HCT116 (cell line): ENCODE measurements around the gene GALR2. TPM values are rescaled to one million over a fixed set of nuclear protein-coding genes. Genes with fewer than 3 reads are reported as not detected.

ENCODE experiments used
- ATAC-seq: fragments of 200-7000 bp; cut with Tn5 transposase; 2 replicates; pipeline ENCODE4 v1.9.1; 2020; ENCODE audit warnings: mild to moderate bottlenecking, moderate library complexity
- BruUV-seq: library from RNA; stranded (reverse); fragments of 400-500 nt; replicated peaks from 2 replicates; lab custom pipeline; 2021; lab: Mats Ljungman, UMichigan
- CTCF ChIA-PET: fragments of 300-600 bp; sonication (Branson Sonifier 250); formaldehyde crosslinking; loops from one replicate; lab custom pipeline; 2021; ENCODE audit warnings: antibody characterized with exemption; lab: Charles Lee
- POLR2A ChIA-PET: fragments of 300-600, 350-600 bp; sonication (Branson Sonifier 250); formaldehyde crosslinking; loops from one replicate; lab custom pipeline; 2021; ENCODE audit warnings: antibody characterized with exemption; lab: Charles Lee
- RAD21 ChIA-PET, 2 experiments: fragments of 300-600 bp; sonication (Branson Sonifier 250); formaldehyde crosslinking; loops; one replicate each; lab custom pipeline; 2023; ENCODE audit warnings: low total read pairs in 2 of 2; ENCODE audit not compliant: uncharacterized antibody in 2 of 2, unreplicated experiment in 2 of 2, low non-redundant PET in 1 of 2; lab: Charles Lee
- DNase-seq: peaks from one replicate; pipeline ENCODE4 v3.0.0-alpha.2; 2010; ENCODE audit warnings: low read depth, low spot score
- H2AFZ ChIP-seq: fragments of 200-600 bp; shearing (Covaris generic), sonication (generic); 2 replicates; pipeline ENCODE4 v1.6.1; 2017; ENCODE audit warnings: low read depth, mixed run types, mixed read lengths, antibody characterized with exemption, low read length; ENCODE audit not compliant: poor library complexity, severe bottlenecking
- H3K27ac ChIP-seq: 2 replicates; pipeline ENCODE4 v1.5.1; 2012; ENCODE audit warnings: low read depth, low read length
- H3K27me3 ChIP-seq: fragments of 200-600 bp; sonication (generic); 2 replicates; pipeline ENCODE4 v1.6.1; 2016; ENCODE audit warnings: mixed run types, low read length, mixed read lengths; ENCODE audit not compliant: insufficient read depth
- H3K36me3 ChIP-seq, 2 experiments: fragments of 200-500 bp in 1 of 2; fragments of 200-600 bp in 1 of 2; sonication (Bioruptor generic) in 1 of 2; sonication (generic) in 1 of 2; 2 replicates each; pipeline versions ENCODE4 v1.5.1 to v1.6.1; 2014 to 2016; ENCODE audit warnings: low read length in 2 of 2, inconsistent platforms in 1 of 2, mixed read lengths in 1 of 2, mixed run types in 1 of 2; ENCODE audit not compliant: insufficient read depth in 2 of 2, control insufficient read depth in 1 of 2
- H3K4me1 ChIP-seq, 2 experiments: fragments of 200-600 bp in 1 of 2; sonication (generic) in 1 of 2; 2 replicates each; pipeline versions ENCODE4 v1.5.1 to v1.6.1; 2012 to 2017; ENCODE audit warnings: low read length in 2 of 2, inconsistent platforms in 1 of 2, mild to moderate bottlenecking in 1 of 2, mixed read lengths in 1 of 2, mixed run types in 1 of 2, moderate library complexity in 1 of 2; ENCODE audit not compliant: insufficient read depth in 2 of 2, control insufficient read depth in 1 of 2
- H3K4me2 ChIP-seq: fragments of 200-600 bp; sonication (generic); 2 replicates; pipeline ENCODE4 v1.6.1; 2017; ENCODE audit warnings: mixed run types, low read length, mixed read lengths
- H3K4me3 ChIP-seq, 2 experiments: fragments of 200-600 bp in 1 of 2; sonication (generic) in 1 of 2; replicated peaks in 1 of 2; 2 replicates each; pipeline ENCODE4 v1.5.1; 2011 to 2016; ENCODE audit warnings: low read length in 2 of 2, control low read depth in 1 of 2, low read depth in 1 of 2, mild to moderate bottlenecking in 1 of 2, mixed read lengths in 1 of 2, mixed run types in 1 of 2
- H3K79me2 ChIP-seq: fragments of 200-600 bp; sonication (generic); 2 replicates; pipeline ENCODE4 v1.6.1; 2017; ENCODE audit warnings: mild to moderate bottlenecking, mixed run types, low read length, moderate library complexity, mixed read lengths; ENCODE audit not compliant: insufficient read depth
- H3K9ac ChIP-seq: fragments of 200-600 bp; sonication (generic); 2 replicates; pipeline ENCODE4 v1.6.1; 2016; ENCODE audit warnings: low read length, mixed read lengths
- H3K9me2 ChIP-seq: fragments of 200-600 bp; sonication (generic), shearing (Covaris generic); 2 replicates; pipeline ENCODE4 v1.6.1; 2017; ENCODE audit warnings: mixed run types, mild to moderate bottlenecking, moderate library complexity; ENCODE audit not compliant: insufficient read depth
- H3K9me3 ChIP-seq, 2 experiments: fragments of 200-500 bp in 1 of 2; fragments of 200-600 bp in 1 of 2; sonication (Bioruptor generic) in 1 of 2; sonication (generic) in 1 of 2; 2 replicates each; pipeline ENCODE4 v1.6.1; 2014 to 2017; ENCODE audit warnings: low read length in 2 of 2, mixed read lengths in 2 of 2, inconsistent platforms in 1 of 2, low read depth in 1 of 2, mild to moderate bottlenecking in 1 of 2, mixed run types in 1 of 2, moderate library complexity in 1 of 2; ENCODE audit not compliant: control insufficient read depth in 1 of 2, insufficient read depth in 1 of 2
- H4K20me1 ChIP-seq: fragments of 200-600 bp; sonication (generic), shearing (Covaris generic); 2 replicates; pipeline ENCODE4 v1.6.1; 2017; ENCODE audit warnings: mixed run types, mild to moderate bottlenecking, moderate library complexity; ENCODE audit not compliant: insufficient read depth
- EZH2 ChIP-seq: fragments of 200-600 bp; sonication (generic); IDR thresholded peaks from 2 replicates; pipeline ENCODE4 v1.6.1; 2017; ENCODE audit warnings: antibody characterized with exemption, mixed run types
- EZH2phosphoT487 ChIP-seq: fragments of 200-600 bp; IDR thresholded peaks from 2 replicates; pipeline ENCODE4 v1.6.1; 2018; ENCODE audit warnings: antibody characterized with exemption, borderline replicate concordance
- FOSL1 ChIP-seq: IDR thresholded peaks from 2 replicates; pipeline ENCODE4 v1.6.1; 2012; ENCODE audit warnings: low read depth
- JUND ChIP-seq: IDR thresholded peaks from 2 replicates; pipeline ENCODE4 v1.6.1; 2012
- MAX ChIP-seq: IDR thresholded peaks from 2 replicates; pipeline ENCODE4 v1.6.1; 2012
- RAD21 ChIP-seq: IDR thresholded peaks from 2 replicates; pipeline ENCODE4 v1.6.1; 2012; ENCODE audit warnings: low read depth, mild to moderate bottlenecking
- REST ChIP-seq: IDR thresholded peaks from 2 replicates; pipeline ENCODE4 v1.6.1; 2012; ENCODE audit warnings: low read depth
- SIN3A ChIP-seq: IDR thresholded peaks from 2 replicates; pipeline ENCODE4 v1.6.1; 2012; ENCODE audit warnings: low read depth
- TCF7L2 ChIP-seq: IDR thresholded peaks from 2 replicates; pipeline ENCODE4 v1.7.0; 2011; ENCODE audit warnings: borderline replicate concordance, inconsistent platforms; ENCODE audit not compliant: insufficient read depth, insufficient read length; ENCODE audit errors: extremely low read depth
- ZFX ChIP-seq: fragments of 450-650 bp; IDR thresholded peaks from 2 replicates; pipeline ENCODE4 v1.6.1; 2017
- intact Hi-C: fragments of 100-400 bp; cut with micrococcal nuclease; formaldehyde crosslinking; loops from 2 replicates; pipeline ENCODE4 v1.10.0; 2022
- total RNA-seq: library from RNA; stranded (reverse); gene quantifications from one replicate; pipeline ENCODE4 v1.2.1, GENCODE V29; 2021; ENCODE audit not compliant: unreplicated experiment
- TF ChIP-seq, protein P1 (sequence below), 3 experiments: fragments of 200-600 bp in 1 of 3; sonication (generic) in 1 of 3; IDR thresholded peaks in 2 of 3; conservative IDR thresholded peaks in 1 of 3; 2 replicates each; pipeline ENCODE4 v1.5.1; 2012 to 2017; ENCODE audit warnings: low read depth in 2 of 3, low read length in 2 of 3, antibody characterized with exemption in 1 of 3, borderline replicate concordance in 1 of 3, control low read depth in 1 of 3, mild to moderate bottlenecking in 1 of 3, mixed read lengths in 1 of 3, mixed run types in 1 of 3, moderate library complexity in 1 of 3; ENCODE audit not compliant: insufficient read depth in 1 of 3
- TF ChIP-seq, protein P2 (sequence below): IDR thresholded peaks from 2 replicates; pipeline ENCODE4 v1.6.1; 2011; ENCODE audit warnings: mild to moderate bottlenecking, low read length, moderate library complexity; ENCODE audit not compliant: insufficient replicate concordance; ENCODE audit errors: extremely low read depth

GALR2 gene
- total RNA-seq, 1 experiment from 2014 or later, result 0.27 TPM

GRCh38 chr17:76107509-76107908 is 32.9 kb downstream of the GALR2 start:
- POLR2A ChIA-PET, result no interaction called here
- 0 out of 2 replicates have a peak, but pooled peaks have one; percentile 16 for ATAC-seq
- H4K20me1 ChIP-seq, result no peaks in the 10 kb centered on the region
- DNase-seq, result peak; percentile 42
- RAD21 ChIA-PET, result no interaction called here
- no peaks in the 10 kb centered on the region for H3K9me3 ChIP-seq
- peaks cover 11% of the 10 kb centered on the region for H3K79me2 ChIP-seq
- H3K9ac ChIP-seq, result no peak overlapping the region
- intact Hi-C loops, result loop anchor here (2.0 to 10.0 kb wide), 2 partner anchors 93 to 203 kb away; partner anchors contain the start of gene MRPL38
- H3K4me3 ChIP-seq, result no peak overlapping the region
- CTCF ChIA-PET, result interaction anchor here (1.0 to 1.3 kb wide), 3 partner anchors 12 to 93 kb away, joined by 3 to 4 read pairs (median 4); no protein-coding TSS in a partner anchor
- TF ChIP-seq, protein P1, sequence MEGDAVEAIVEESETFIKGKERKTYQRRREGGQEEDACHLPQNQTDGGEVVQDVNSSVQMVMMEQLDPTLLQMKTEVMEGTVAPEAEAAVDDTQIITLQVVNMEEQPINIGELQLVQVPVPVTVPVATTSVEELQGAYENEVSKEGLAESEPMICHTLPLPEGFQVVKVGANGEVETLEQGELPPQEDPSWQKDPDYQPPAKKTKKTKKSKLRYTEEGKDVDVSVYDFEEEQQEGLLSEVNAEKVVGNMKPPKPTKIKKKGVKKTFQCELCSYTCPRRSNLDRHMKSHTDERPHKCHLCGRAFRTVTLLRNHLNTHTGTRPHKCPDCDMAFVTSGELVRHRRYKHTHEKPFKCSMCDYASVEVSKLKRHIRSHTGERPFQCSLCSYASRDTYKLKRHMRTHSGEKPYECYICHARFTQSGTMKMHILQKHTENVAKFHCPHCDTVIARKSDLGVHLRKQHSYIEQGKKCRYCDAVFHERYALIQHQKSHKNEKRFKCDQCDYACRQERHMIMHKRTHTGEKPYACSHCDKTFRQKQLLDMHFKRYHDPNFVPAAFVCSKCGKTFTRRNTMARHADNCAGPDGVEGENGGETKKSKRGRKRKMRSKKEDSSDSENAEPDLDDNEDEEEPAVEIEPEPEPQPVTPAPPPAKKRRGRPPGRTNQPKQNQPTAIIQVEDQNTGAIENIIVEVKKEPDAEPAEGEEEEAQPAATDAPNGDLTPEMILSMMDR (IDR thresholded peaks at IDR 0.05 in 2 of 3, conservative IDR thresholded peaks at IDR 0.05 in 1 of 3; ENCODE audit: borderline replicate concordance in 1 of 3, insufficient read depth in 1 of 3, low read depth in 2 of 3, low read length in 2 of 3), result peak in 2 of 3 experiments; percentile 46 to 56; a peak in 5 of 6 replicates
- TF ChIP-seq ZFX (no peak), RAD21 (peak; percentile 68)
- no peak overlapping the region for H2AFZ ChIP-seq
- no peaks in the 10 kb centered on the region for H3K9me2 ChIP-seq
- no peaks in the 10 kb centered on the region for H3K27me3 ChIP-seq
- no TSS peak for BruUV-seq
- peaks cover 11 to 21% of the 10 kb centered on the region in 2 experiments for H3K4me1 ChIP-seq
- no peaks in the 10 kb centered on the region for H3K36me3 ChIP-seq
- H3K4me2 ChIP-seq, result no peak overlapping the region
- H3K27ac ChIP-seq, result no peak overlapping the region

DNA sequence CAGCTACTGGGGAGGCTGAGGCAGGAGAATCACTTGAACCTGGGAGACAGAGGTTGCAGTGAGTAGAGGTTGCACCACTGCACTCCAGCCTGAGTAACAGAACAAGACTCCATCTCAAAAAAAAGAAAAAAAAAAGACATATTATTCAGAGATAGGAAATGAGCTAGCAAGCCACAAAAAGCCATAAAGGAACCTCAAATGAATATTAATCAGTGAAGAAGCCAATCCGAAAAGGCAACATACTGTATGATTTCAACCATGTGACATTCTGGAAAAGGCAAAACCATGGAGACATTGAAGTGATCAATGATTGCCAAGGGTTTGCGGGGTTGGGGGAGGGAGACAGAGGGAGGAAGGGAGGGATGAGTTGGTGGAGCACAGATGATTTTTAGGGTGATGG is 37.4 kb downstream of the GALR2 start:
- no peak overlapping the region for H3K4me2 ChIP-seq
- no peaks in the 10 kb centered on the region for H3K27me3 ChIP-seq
- no peaks in the 10 kb centered on the region for H3K4me1 ChIP-seq
- H3K27ac ChIP-seq, result no peak overlapping the region
- H3K79me2 ChIP-seq, result no peaks in the 10 kb centered on the region
- H3K9me2 ChIP-seq, result no peaks in the 10 kb centered on the region
- intact Hi-C loops, result no loop called here
- no peak overlapping the region for H3K9ac ChIP-seq
- ChIA-PET RAD21 (no interaction called here), CTCF (interaction anchor here (0.9 to 1.7 kb wide), 3 partner anchors 18 to 167 kb away, joined by 3 to 6 read pairs (median 3); no protein-coding TSS in a partner anchor), POLR2A (no interaction called here)
- no peaks in the 10 kb centered on the region for H3K9me3 ChIP-seq
- BruUV-seq, result no TSS peak
- no peaks in the 10 kb centered on the region for H4K20me1 ChIP-seq
- no peak overlapping the region for H3K4me3 ChIP-seq
- no peak overlapping the region for H2AFZ ChIP-seq
- no peak for ATAC-seq
- no peaks in the 10 kb centered on the region for H3K36me3 ChIP-seq
- DNase-seq, result no peak
- no peak for TF ChIP-seq ZFX
- TF ChIP-seq REST, result no peak
- TF ChIP-seq SIN3A, result no peak
- TF ChIP-seq JUND, result no peak
- TF ChIP-seq, protein P2, sequence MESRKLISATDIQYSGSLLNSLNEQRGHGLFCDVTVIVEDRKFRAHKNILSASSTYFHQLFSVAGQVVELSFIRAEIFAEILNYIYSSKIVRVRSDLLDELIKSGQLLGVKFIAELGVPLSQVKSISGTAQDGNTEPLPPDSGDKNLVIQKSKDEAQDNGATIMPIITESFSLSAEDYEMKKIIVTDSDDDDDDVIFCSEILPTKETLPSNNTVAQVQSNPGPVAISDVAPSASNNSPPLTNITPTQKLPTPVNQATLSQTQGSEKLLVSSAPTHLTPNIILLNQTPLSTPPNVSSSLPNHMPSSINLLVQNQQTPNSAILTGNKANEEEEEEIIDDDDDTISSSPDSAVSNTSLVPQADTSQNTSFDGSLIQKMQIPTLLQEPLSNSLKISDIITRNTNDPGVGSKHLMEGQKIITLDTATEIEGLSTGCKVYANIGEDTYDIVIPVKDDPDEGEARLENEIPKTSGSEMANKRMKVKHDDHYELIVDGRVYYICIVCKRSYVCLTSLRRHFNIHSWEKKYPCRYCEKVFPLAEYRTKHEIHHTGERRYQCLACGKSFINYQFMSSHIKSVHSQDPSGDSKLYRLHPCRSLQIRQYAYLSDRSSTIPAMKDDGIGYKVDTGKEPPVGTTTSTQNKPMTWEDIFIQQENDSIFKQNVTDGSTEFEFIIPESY, result no peak
- TF ChIP-seq TCF7L2, result no peak
- TF ChIP-seq EZH2, result no peak
- TF ChIP-seq MAX, result no peak
- TF ChIP-seq EZH2phosphoT487, result no peak
- no peak for TF ChIP-seq FOSL1
